Measurements from ENCODE around the gene PI4KA. TPM values are rescaled to one million over a fixed set of nuclear protein-coding genes. Genes with fewer than 3 reads are reported as not detected.

Gene PI4KA
- total and polyA plus RNA-seq, 8 donors, result 22.7 to 174 (median 55.4) TPM

DNA sequence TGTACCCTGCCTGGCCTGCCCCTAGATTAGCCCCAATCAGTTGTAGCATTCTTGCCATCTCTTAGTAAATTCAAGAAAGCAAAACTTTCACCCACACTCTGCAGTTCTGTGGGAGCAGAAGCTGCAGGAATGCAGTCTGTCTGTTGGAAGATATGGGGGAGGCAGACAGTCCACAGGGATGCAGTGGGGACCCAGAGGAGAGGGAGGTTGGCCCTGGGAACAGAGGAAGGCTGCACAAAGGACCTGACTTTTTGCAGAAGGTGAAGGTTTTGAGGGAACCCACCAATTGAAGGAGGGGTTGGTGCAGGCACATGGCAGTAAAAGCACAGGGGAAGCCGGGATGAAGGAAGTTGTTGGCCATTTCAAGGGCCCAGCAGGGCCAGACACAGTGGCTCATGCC is 16.7 kb upstream of the PI4KA start:
- WGBS, 5 donors, result 87 to 100% (median 95%) methylated on average over 1 of the region's 1 CpG
- DNase-seq, result no peak
- intact Hi-C loops (cut with DNase I; ENCODE audit: low total_unique reads), result no loop called here
- H3K36me3 ChIP-seq, result peaks cover 27 to 94% (median 84%) of the 10 kb centered on the region in 4 donors
- no peak overlapping the region for H3K27ac ChIP-seq
- H3K27me3 ChIP-seq, result no peaks in the 10 kb centered on the region
- H3K4me1 ChIP-seq, result peaks cover 0 to 8% (median 0%) of the 10 kb centered on the region in 4 donors
- TF ChIP-seq EP300 (IDR thresholded peaks at IDR 0.05) (no peak), POLR2A (IDR thresholded peaks at IDR 0.05) (no peak), POLR2AphosphoS5 (IDR thresholded peaks at IDR 0.05) (no peak)
- TF ChIP-seq, protein P1, sequence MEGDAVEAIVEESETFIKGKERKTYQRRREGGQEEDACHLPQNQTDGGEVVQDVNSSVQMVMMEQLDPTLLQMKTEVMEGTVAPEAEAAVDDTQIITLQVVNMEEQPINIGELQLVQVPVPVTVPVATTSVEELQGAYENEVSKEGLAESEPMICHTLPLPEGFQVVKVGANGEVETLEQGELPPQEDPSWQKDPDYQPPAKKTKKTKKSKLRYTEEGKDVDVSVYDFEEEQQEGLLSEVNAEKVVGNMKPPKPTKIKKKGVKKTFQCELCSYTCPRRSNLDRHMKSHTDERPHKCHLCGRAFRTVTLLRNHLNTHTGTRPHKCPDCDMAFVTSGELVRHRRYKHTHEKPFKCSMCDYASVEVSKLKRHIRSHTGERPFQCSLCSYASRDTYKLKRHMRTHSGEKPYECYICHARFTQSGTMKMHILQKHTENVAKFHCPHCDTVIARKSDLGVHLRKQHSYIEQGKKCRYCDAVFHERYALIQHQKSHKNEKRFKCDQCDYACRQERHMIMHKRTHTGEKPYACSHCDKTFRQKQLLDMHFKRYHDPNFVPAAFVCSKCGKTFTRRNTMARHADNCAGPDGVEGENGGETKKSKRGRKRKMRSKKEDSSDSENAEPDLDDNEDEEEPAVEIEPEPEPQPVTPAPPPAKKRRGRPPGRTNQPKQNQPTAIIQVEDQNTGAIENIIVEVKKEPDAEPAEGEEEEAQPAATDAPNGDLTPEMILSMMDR (IDR thresholded peaks at IDR 0.05), result no peak
- no peak overlapping the region for H3K4me3 ChIP-seq
- no peaks in the 10 kb centered on the region for H3K9me3 ChIP-seq

DNA sequence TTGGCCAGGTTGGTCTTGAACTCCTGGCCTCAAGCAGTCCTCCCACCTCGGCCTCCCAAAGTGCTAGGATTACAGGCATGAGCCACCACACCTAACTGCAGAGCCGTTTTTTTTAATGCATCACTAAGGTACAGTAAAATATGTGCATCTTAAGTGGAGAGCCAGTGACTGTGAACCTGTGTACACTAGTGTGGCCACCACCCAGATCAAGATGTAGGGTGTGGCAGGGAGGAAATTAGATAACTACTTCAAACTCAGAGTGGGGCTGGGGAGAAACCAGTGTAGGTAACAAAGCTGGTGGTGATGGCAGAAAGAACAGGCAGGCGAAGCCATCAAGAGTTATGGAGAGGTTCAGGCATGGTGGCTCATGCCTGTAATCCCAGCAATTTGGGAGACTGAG is 14.6 kb upstream of the PI4KA start:
- peaks cover 0 to 15% (median 3%) of the 10 kb centered on the region in 4 donors for H3K4me1 ChIP-seq
- no peaks in the 10 kb centered on the region for H3K27me3 ChIP-seq
- 56 to 70% (median 66%) methylated on average over 3 of the region's 3 CpGs for whole genome bisulfite sequencing, 5 donors
- TF ChIP-seq, protein P1 (IDR thresholded peaks at IDR 0.05), result no peak
- TF ChIP-seq POLR2AphosphoS5 (IDR thresholded peaks at IDR 0.05) (no peak), POLR2A (IDR thresholded peaks at IDR 0.05) (no peak), EP300 (IDR thresholded peaks at IDR 0.05) (no peak)
- DNase-seq, result no peak
- H3K27ac ChIP-seq, result peak overlapping the region in 1 of 5 donors; percentile 47
- no peaks in the 10 kb centered on the region for H3K9me3 ChIP-seq
- no peak overlapping the region for H3K4me3 ChIP-seq
- intact Hi-C loops (cut with DNase I; ENCODE audit: low total_unique reads), result no loop called here
- peaks cover 34 to 87% (median 82%) of the 10 kb centered on the region in 4 donors for H3K36me3 ChIP-seq

DNA sequence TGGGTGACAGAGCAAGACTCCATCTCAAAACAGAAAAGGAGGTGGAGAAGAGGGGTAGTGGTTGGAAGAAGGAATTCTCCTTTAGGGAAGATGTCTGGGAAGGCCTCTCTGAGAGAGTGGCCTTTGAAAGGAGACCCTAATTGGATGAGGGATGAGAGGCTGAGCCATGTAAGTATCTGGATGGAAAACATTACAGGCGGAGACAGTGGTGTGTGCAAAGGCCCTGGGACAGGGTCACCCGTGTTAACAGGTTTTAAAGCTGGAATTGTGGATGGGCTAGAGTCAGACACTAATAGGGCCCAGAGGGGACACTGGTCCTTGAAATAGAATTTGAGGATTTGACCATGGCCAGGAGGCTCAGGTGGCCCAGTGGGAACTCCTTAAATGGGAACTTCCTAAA is 10.6 kb upstream of the PI4KA start:
- Histone ChIP-seq H3K4me3 (no peak overlapping the region), H3K27me3 (no peaks in the 10 kb centered on the region), H3K36me3 (peaks cover 32 to 59% (median 47%) of the 10 kb centered on the region in 4 donors), H3K4me1 (peaks cover 20 to 53% (median 33%) of the 10 kb centered on the region in 4 donors), H3K27ac (peak overlapping the region in 1 of 5 donors; percentile 84), H3K9me3 (no peaks in the 10 kb centered on the region)
- DNase-seq, result no peak
- WGBS, 5 donors, result 95 to 100% (median 95%) methylated on average over 2 of the region's 2 CpGs
- TF ChIP-seq POLR2AphosphoS5 (IDR thresholded peaks at IDR 0.05) (no peak), POLR2A (IDR thresholded peaks at IDR 0.05) (no peak), EP300 (IDR thresholded peaks at IDR 0.05) (no peak)
- TF ChIP-seq, protein P1 (IDR thresholded peaks at IDR 0.05), result no peak
- intact Hi-C loops (cut with DNase I; ENCODE audit: low total_unique reads), result no loop called here

DNA sequence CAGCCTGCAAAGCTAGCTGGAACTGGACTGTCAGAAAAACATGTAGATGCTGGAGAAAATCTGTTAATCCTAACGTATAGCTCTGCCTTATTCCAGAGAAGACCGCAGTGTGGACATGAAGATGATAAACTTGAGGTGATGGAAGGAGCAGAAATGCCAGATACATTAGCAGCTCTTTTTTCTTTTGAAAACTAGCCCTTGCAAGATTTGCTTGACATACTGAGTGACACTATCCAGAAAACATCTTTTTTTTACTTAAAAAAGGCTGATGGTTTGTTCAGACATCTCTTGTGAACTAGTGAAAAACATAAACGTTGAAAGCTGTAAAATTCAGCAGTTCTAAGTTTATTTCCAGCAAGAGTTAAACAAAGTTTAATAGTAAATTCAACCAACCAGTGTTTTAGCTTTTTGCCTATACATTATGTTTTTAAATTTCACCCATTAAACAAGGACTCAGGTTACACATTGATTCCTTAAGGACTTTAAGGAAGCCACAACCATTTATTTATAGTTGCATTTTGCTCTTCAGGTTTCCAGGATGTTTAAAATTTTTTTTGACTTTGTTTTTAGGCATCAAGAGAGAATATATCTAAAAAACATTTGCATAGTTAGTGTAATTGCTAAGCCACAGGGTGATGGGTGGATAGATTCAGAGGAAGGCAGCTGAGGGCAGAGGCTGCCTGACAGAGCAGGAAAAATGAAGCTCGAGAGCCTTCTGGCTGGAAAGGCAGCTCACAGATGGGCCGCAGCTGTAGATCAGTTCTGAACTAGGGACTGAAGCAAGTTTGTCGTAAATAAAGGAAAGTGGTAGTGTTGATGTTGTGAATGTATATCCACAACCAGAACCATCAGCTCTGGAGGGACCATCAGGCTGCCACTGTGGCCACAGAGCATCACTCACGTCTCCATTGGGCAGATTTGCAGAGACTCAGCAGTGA is 9.7 kb upstream of the PI4KA start:
- Histone ChIP-seq H3K27ac (peak overlapping the region; percentile 77 to 91 (median 84)), H3K9me3 (no peaks in the 10 kb centered on the region), H3K36me3 (peaks cover 29 to 60% (median 51%) of the 10 kb centered on the region in 4 donors), H3K4me3 (no peak overlapping the region), H3K27me3 (no peaks in the 10 kb centered on the region), H3K4me1 (peaks cover 20 to 55% (median 33%) of the 10 kb centered on the region in 4 donors)
- intact Hi-C loops (cut with DNase I; ENCODE audit: low total_unique reads), result no loop called here
- DNase-seq, result peak in 1 of 2 donors; percentile 47
- no peak for TF ChIP-seq POLR2AphosphoS5 (IDR thresholded peaks at IDR 0.05)
- TF ChIP-seq, protein P1 (IDR thresholded peaks at IDR 0.05), result no peak
- TF ChIP-seq POLR2A (IDR thresholded peaks at IDR 0.05), result no peak
- TF ChIP-seq EP300 (IDR thresholded peaks at IDR 0.05), result no peak
- 63 to 82% (median 72%) methylated on average over 7 of the region's 7 CpGs for WGBS, 5 donors

All from stomach (tissue), 9 donors.